GM21515 (cell line): ENCODE results near the gene METAP1.
"Not testable (repeated sequence)": the region's sequence is repeated elsewhere in the genome, so short reads cannot be mapped to it uniquely, and the experiment has no call there.

Experiments
- ATAC-seq: cut with Tn5 transposase; IDR thresholded peaks from one replicate; pipeline ENCODE4 v1.9.1; 2021; ENCODE audit not compliant: unreplicated experiment

The METAP1 gene

GRCh38 chr4:99054428-99054994 is 59.0 kb downstream of the METAP1 start:
- ATAC-seq: peak; percentile 38

- ATAC-seq: no peak
Observed at GRCh38 chr4:99058228-99058627, 62.7 kb downstream of the METAP1 start.

GRCh38 chr4:99059550-99059949 is 64.0 kb downstream of the METAP1 start:
- no peak for ATAC-seq

- no peak for ATAC-seq
Observed at GRCh38 chr4:99061048-99061700, 65.7 kb downstream of the METAP1 start.

GRCh38 chr4:99062120-99062519 is 66.6 kb downstream of the METAP1 start:
- ATAC-seq: peak; percentile 45

GRCh38 chr4:99065521-99065920 is 70.0 kb downstream of the METAP1 start:
- not testable (repeated sequence) for ATAC-seq

GRCh38 chr4:99067617-99068016 is 72.1 kb downstream of the METAP1 start:
- no peak for ATAC-seq

- ATAC-seq: no peak
Observed at GRCh38 chr4:99071159-99071558, 75.6 kb downstream of the METAP1 start.

- ATAC-seq: no peak
Observed at GRCh38 chr4:99074816-99075215, 79.3 kb downstream of the METAP1 start.

- ATAC-seq: no peak
Observed at GRCh38 chr4:99076292-99076976, 80.9 kb downstream of the METAP1 start.

GRCh38 chr4:99077177-99077576 is 81.7 kb downstream of the METAP1 start:
- ATAC-seq: no peak

GRCh38 chr4:99078336-99078735 is 82.8 kb downstream of the METAP1 start:
- no peak for ATAC-seq

- ATAC-seq: no peak
Observed at GRCh38 chr4:99078931-99079624, 83.6 kb downstream of the METAP1 start.

GRCh38 chr4:99079625-99080295 is 84.2 kb downstream of the METAP1 start:
- no peak for ATAC-seq

GRCh38 chr4:99080869-99081268 is 85.3 kb downstream of the METAP1 start:
- not testable (repeated sequence) for ATAC-seq

- no peak for ATAC-seq
Observed at GRCh38 chr4:99082192-99082591, 86.7 kb downstream of the METAP1 start.

- no peak for ATAC-seq
Observed at GRCh38 chr4:99084595-99084994, 89.1 kb downstream of the METAP1 start.

- peak; percentile 33 for ATAC-seq
Observed at GRCh38 chr4:99088023-99088449, 92.5 kb downstream of the METAP1 start.

GRCh38 chr4:99088481-99089365 is 93.2 kb downstream of the METAP1 start, which contains the start of gene ADH5:
Gene ADH5, minus strand, starts transcription at chr4:99088788. Its CDS starts 88 bp downstream, at chr4:99088700.
- peak; percentile 94 for ATAC-seq
